CD14-positive monocyte (primary cell): Measurements from ENCODE around the gene EML4. TPM values are rescaled to one million over a fixed set of nuclear protein-coding genes. Genes with fewer than 3 reads are reported as not detected.

ENCODE experiments used
- DNase-seq, 3 donors: peaks; one replicate each; pipeline ENCODE4 v3.0.0-alpha.2; 2011 to 2022
- H2AFZ ChIP-seq: 2 replicates; pipeline ENCODE4 v1.6.0; 2012; ENCODE audit warnings: mild to moderate bottlenecking, low read depth, low read length, inconsistent platforms; ENCODE audit not compliant: insufficient read depth, poor library complexity, severe bottlenecking
- H3K27ac ChIP-seq, 2 donors: 1 replicate in 1 of 2; 2 replicates in 1 of 2; pipeline ENCODE4 v1.5.1; 2012 to 2013; ENCODE audit warnings: low read length in 2 of 2, control low read depth in 1 of 2, inconsistent platforms in 1 of 2, low read depth in 1 of 2, mild to moderate bottlenecking in 1 of 2
- H3K27me3 ChIP-seq, 2 donors: one replicate each; pipeline versions ENCODE4 v1.6.0 to v1.6.1; 2011 to 2013; ENCODE audit warnings: low read length in 2 of 2; ENCODE audit not compliant: control insufficient read depth in 2 of 2, insufficient read depth in 2 of 2
- H3K36me3 ChIP-seq, 2 donors: replicated peaks in 1 of 2; 1 replicate in 1 of 2; 2 replicates in 1 of 2; pipeline versions ENCODE4 v1.5.1 to v1.6.1; 2012 to 2013; ENCODE audit warnings: low read length in 2 of 2, control low read depth in 1 of 2, inconsistent platforms in 1 of 2, mild to moderate bottlenecking in 1 of 2; ENCODE audit not compliant: insufficient read depth in 2 of 2, control insufficient read depth in 1 of 2
- H3K4me1 ChIP-seq, 2 donors: 1 replicate in 1 of 2; 2 replicates in 1 of 2; pipeline versions ENCODE4 v1.5.1 to v1.6.1; 2012 to 2013; ENCODE audit warnings: low read length in 2 of 2, control low read depth in 1 of 2, inconsistent platforms in 1 of 2, mild to moderate bottlenecking in 1 of 2, moderate library complexity in 1 of 2; ENCODE audit not compliant: insufficient read depth in 2 of 2, control insufficient read depth in 1 of 2
- H3K4me2 ChIP-seq: replicated peaks from 2 replicates; pipeline ENCODE3; 2012; ENCODE audit warnings: low read length, moderate library complexity, mild to moderate bottlenecking; ENCODE audit not compliant: poor library complexity, severe bottlenecking; ENCODE audit errors: extremely low read depth
- H3K4me3 ChIP-seq, 3 experiments: fragments of 200-600 bp in 1 of 3; sonication (generic) in 1 of 3; replicated peaks in 1 of 3; 1 replicate in 2 of 3; 2 replicates in 1 of 3; pipeline ENCODE4 v1.5.1; 2011 to 2013; ENCODE audit warnings: low read length in 3 of 3, mild to moderate bottlenecking in 3 of 3, control low read depth in 2 of 3, low read depth in 2 of 3, inconsistent platforms in 1 of 3, moderate library complexity in 1 of 3
- H3K79me2 ChIP-seq: 2 replicates; pipeline ENCODE4 v1.6.0; 2012; ENCODE audit warnings: mild to moderate bottlenecking, control low read depth, inconsistent platforms, low read length, moderate library complexity; ENCODE audit not compliant: insufficient read depth
- H3K9ac ChIP-seq: 2 replicates; pipeline ENCODE4 v1.6.0; 2017; ENCODE audit warnings: low read length, mild to moderate bottlenecking; ENCODE audit not compliant: insufficient read depth, poor library complexity, severe bottlenecking
- H3K9me3 ChIP-seq, 2 donors: replicated peaks in 1 of 2; 1 replicate in 1 of 2; 2 replicates in 1 of 2; pipeline versions ENCODE4 v1.5.1 to v1.6.1; 2012 to 2013; ENCODE audit warnings: low read length in 2 of 2, control low read depth in 1 of 2; ENCODE audit not compliant: control insufficient read depth in 1 of 2, insufficient read depth in 1 of 2
- H4K20me1 ChIP-seq: 2 replicates; pipeline ENCODE4 v1.6.0; 2012; ENCODE audit warnings: mild to moderate bottlenecking, low read length, control low read depth, moderate library complexity; ENCODE audit not compliant: insufficient read depth
- H3K27ac Mint-ChIP-seq, 7 donors: one replicate each; pipeline ENCODE4 v1.8.0; 2020; ENCODE audit warnings: mild to moderate bottlenecking in 7 of 7, mixed read lengths in 7 of 7, moderate library complexity in 6 of 7, inconsistent platforms in 2 of 7
- H3K27me3 Mint-ChIP-seq, 3 donors: one replicate each; pipeline ENCODE4 v1.8.0; 2021 to 2022; ENCODE audit warnings: low read depth in 3 of 3, mild to moderate bottlenecking in 3 of 3, mixed read lengths in 3 of 3, moderate library complexity in 3 of 3, inconsistent platforms in 1 of 3
- H3K36me3 Mint-ChIP-seq, 2 donors: one replicate each; pipeline ENCODE4 v1.8.0; 2020; ENCODE audit warnings: mixed read lengths in 2 of 2, inconsistent platforms in 1 of 2, mild to moderate bottlenecking in 1 of 2
- H3K4me1 Mint-ChIP-seq: one replicate; pipeline ENCODE4 v1.8.0; 2020; ENCODE audit warnings: mild to moderate bottlenecking, mixed read lengths
- H3K4me3 Mint-ChIP-seq, 2 donors: one replicate each; pipeline ENCODE4 v1.8.0; 2020; ENCODE audit warnings: mild to moderate bottlenecking in 2 of 2, mixed read lengths in 2 of 2, moderate library complexity in 1 of 2
- H3K9me3 Mint-ChIP-seq, 7 donors: one replicate each; pipeline ENCODE4 v1.8.0; 2020 to 2022; ENCODE audit warnings: mixed read lengths in 7 of 7, mild to moderate bottlenecking in 6 of 7, moderate library complexity in 6 of 7, inconsistent platforms in 2 of 7
- CTCF ChIP-seq: fragments of 200-600 bp; IDR thresholded peaks from one replicate; pipeline ENCODE4 v1.8.0; 2022; ENCODE audit warnings: antibody characterized with exemption, mild to moderate bottlenecking
- WGBS: methylation state at CpG from one replicate; pipeline ENCODE4 v1.1.5; 2013; ENCODE audit warnings: missing lambda C conversion rate; ENCODE audit not compliant: insufficient coverage; 5-methylcytosine and 5-hydroxymethylcytosine counted together
- intact Hi-C, 2 donors: fragments of 100-400 bp; cut with micrococcal nuclease; formaldehyde crosslinking; loops; one replicate each; pipeline versions ENCODE4 v1.15.0 to v1.15.1; 2023
- polyA plus RNA-seq, 3 donors: library from polyadenylated mRNA; depleted of rRNA in 1 of 3; unstranded in 2 of 3; stranded (reverse) in 1 of 3; fragments of 300-500 nt in 2 of 3; fragments of >200 nt in 1 of 3; fragmentation: Illumina TruSeq in 2 of 3; gene quantifications; 1 replicate in 2 of 3; 2 replicates in 1 of 3; pipeline ENCODE4 v1.2.3, GENCODE V29; 2012 to 2021

Gene EML4
- polyA plus RNA-seq, 3 donors: 11.5 to 24.3 (median 15.0) TPM

- no peak overlapping the region for H3K4me3 ChIP-seq
- H3K4me2 ChIP-seq: no peak overlapping the region
- no peak overlapping the region for H3K9ac ChIP-seq
- no peak overlapping the region for H3K27ac ChIP-seq
- Mint-ChIP-seq H3K9me3 (peaks cover 0 to 5% (median 0%) of the 10 kb centered on the region in 7 donors), H3K4me1 (peaks cover 17% of the 10 kb centered on the region), H3K27me3 (peaks cover 0 to 2% (median 0%) of the 10 kb centered on the region in 3 donors), H3K27ac (peak overlapping the region in 1 of 7 donors; percentile 38), H3K36me3 (peaks cover 19 to 31% of the 10 kb centered on the region in 2 donors), H3K4me3 (no peak overlapping the region)
- H3K4me1 ChIP-seq: no peaks in the 10 kb centered on the region
- peaks cover 0 to 3% of the 10 kb centered on the region in 2 donors for H3K36me3 ChIP-seq
- H3K9me3 ChIP-seq: no peaks in the 10 kb centered on the region
- DNase-seq: no peak
- TF ChIP-seq CTCF: no peak
- peaks cover 52% of the 10 kb centered on the region for H3K79me2 ChIP-seq
- H3K27me3 ChIP-seq: no peaks in the 10 kb centered on the region
- peaks cover 80% of the 10 kb centered on the region for H4K20me1 ChIP-seq
- H2AFZ ChIP-seq: no peak overlapping the region
- WGBS: no CpG with 5 or more reads among the region's 4 CpGs
- intact Hi-C loops: no loop called here
Measured at GRCh38 chr2:42224422-42225067, 55.4 kb downstream of the EML4 start.

GRCh38 chr2:42225573-42225972, 56.4 kb downstream of the EML4 start:
- intact Hi-C loops: no loop called here
- Mint-ChIP-seq H3K4me1 (peaks cover 17% of the 10 kb centered on the region), H3K27me3 (peaks cover 0 to 2% (median 0%) of the 10 kb centered on the region in 3 donors), H3K4me3 (no peak overlapping the region), H3K9me3 (peaks cover 0 to 5% (median 0%) of the 10 kb centered on the region in 7 donors), H3K27ac (no peak overlapping the region), H3K36me3 (peaks cover 19 to 28% of the 10 kb centered on the region in 2 donors)
- no peaks in the 10 kb centered on the region for H3K9me3 ChIP-seq
- no peak overlapping the region for H3K4me3 ChIP-seq
- no peaks in the 10 kb centered on the region for H3K4me1 ChIP-seq
- no peak overlapping the region for H3K4me2 ChIP-seq
- TF ChIP-seq CTCF: no peak
- no peak overlapping the region for H2AFZ ChIP-seq
- no peaks in the 10 kb centered on the region for H3K27me3 ChIP-seq
- H3K79me2 ChIP-seq: peaks cover 49% of the 10 kb centered on the region
- no CpG with 5 or more reads among the region's 1 CpG for WGBS
- no peak overlapping the region for H3K9ac ChIP-seq
- H3K27ac ChIP-seq: no peak overlapping the region
- no peak for DNase-seq
- peaks cover 86% of the 10 kb centered on the region for H4K20me1 ChIP-seq
- peaks cover 0 to 3% of the 10 kb centered on the region in 2 donors for H3K36me3 ChIP-seq
